Measurements from ENCODE around the gene NKTR. TPM values are rescaled to one million over a fixed set of nuclear protein-coding genes. Genes with fewer than 3 reads are reported as not detected.
A peak's percentile ranks its signal among the peaks of the same experiment; 100 is the strongest.

Gene NKTR
- total and polyA plus RNA-seq, 9 of the 15 experiments (the other 6 are each of a cell fraction or from before 2014, with no cell fraction given): 19.7 to 123 (median 92.6) TPM

- TF ChIP-seq IRF1 (CRISPR knock-in tag; IDR thresholded peaks at IDR 0.05; ENCODE audit: borderline replicate concordance) (no peak), TFAM (CRISPR knock-in tag; conservative IDR thresholded peaks at IDR 0.05) (no peak), CHD4 (IDR thresholded peaks at IDR 0.05; ENCODE audit: insufficient read depth, insufficient replicate concordance, low read depth, low read length, poor library complexity, severe bottlenecking) (no peak), CBFB (CRISPR knock-in tag; IDR thresholded peaks at IDR 0.05) (no peak), ZNF175 (CRISPR knock-in tag; IDR thresholded peaks at IDR 0.05; ENCODE audit: low read depth) (no peak), ELK1 (CRISPR knock-in tag; IDR thresholded peaks at IDR 0.05) (no peak), EP300 (IDR thresholded peaks at IDR 0.05; ENCODE audit: low read length) (0 out of 2 replicates have a peak, but pooled peaks have one; percentile 27), CEBPB (tag; IDR thresholded peaks at IDR 0.05) (peak; percentile 30; the same call in 1 of the 2 replicates), CBFA2T3 (IDR thresholded peaks at IDR 0.05) (no peak), YY1 (IDR thresholded peaks at IDR 0.05; ENCODE audit: borderline replicate concordance in 1 of 3, control insufficient read depth in 1 of 3, extremely low read depth in 1 of 3, insufficient read depth in 3 of 3, insufficient read length in 1 of 3, insufficient replicate concordance in 2 of 3, low read depth in 1 of 3, low read length in 2 of 3) (no peak), KLF16 (IDR thresholded peaks at IDR 0.05) (no peak), ZNF395 (CRISPR knock-in tag; IDR thresholded peaks at IDR 0.05) (no peak), ARID1B (IDR thresholded peaks at IDR 0.05) (no peak), RFX5 (IDR thresholded peaks at IDR 0.05; ENCODE audit: low read depth, low read length) (no peak), ZC3H8 (IDR thresholded peaks at IDR 0.05) (no peak), MTA1 (IDR thresholded peaks at IDR 0.05; ENCODE audit: borderline replicate concordance) (no peak), NONO (IDR thresholded peaks at IDR 0.05; ENCODE audit: low read depth in 2 of 2, low read length in 1 of 2) (no peak), ILK (tag; IDR thresholded peaks at IDR 0.05; ENCODE audit: borderline replicate concordance, low read depth) (no peak), TEAD4 (IDR thresholded peaks at IDR 0.05; ENCODE audit: low read length) (0 out of 2 replicates have a peak, but pooled peaks have one; percentile 13), TEAD4 (CRISPR knock-in tag; IDR thresholded peaks at IDR 0.05; ENCODE audit: borderline replicate concordance) (no peak), ELK3 (CRISPR knock-in tag; IDR thresholded peaks at IDR 0.05) (no peak), PRPF4 (IDR thresholded peaks at IDR 0.05; ENCODE audit: insufficient read depth, low read depth, low read length, poor library complexity, severe bottlenecking) (no peak)
Measured at GRCh38 chr3:42601896-42602581, 1.6 kb downstream of the NKTR start (continued).

Data from K562 (cell line).